Chondrocyte (in vitro differentiated cells): Measurements from ENCODE around the gene ACVR1. TPM values are rescaled to one million over a fixed set of nuclear protein-coding genes. Genes with fewer than 3 reads are reported as not detected.
A peak's percentile ranks its signal among the peaks of the same experiment; 100 is the strongest.

Source experiments
- DNase-seq: peaks from one replicate; pipeline ENCODE4 v3.0.0; 2021; ENCODE audit warnings: mixed read lengths, low spot score
- H3K27ac Mint-ChIP-seq: one replicate; pipeline ENCODE4 v1.8.0; 2021; ENCODE audit warnings: mild to moderate bottlenecking, moderate library complexity, mixed read lengths; ENCODE audit not compliant: unreplicated experiment
- H3K27me3 Mint-ChIP-seq: 2 replicates; pipeline ENCODE4 v1.8.0; 2021; ENCODE audit warnings: low read depth, mixed read lengths
- H3K36me3 Mint-ChIP-seq: 2 replicates; pipeline ENCODE4 v1.8.0; 2021; ENCODE audit warnings: low read depth, mixed read lengths
- H3K4me1 Mint-ChIP-seq: 2 replicates; pipeline ENCODE4 v1.8.0; 2021; ENCODE audit warnings: low read depth, mild to moderate bottlenecking, mixed read lengths
- H3K4me3 Mint-ChIP-seq: one replicate; pipeline ENCODE4 v1.8.0; 2021; ENCODE audit warnings: mild to moderate bottlenecking, moderate library complexity, mixed read lengths; ENCODE audit not compliant: unreplicated experiment
- H3K9me3 Mint-ChIP-seq: 2 replicates; pipeline ENCODE4 v1.8.0; 2021; ENCODE audit warnings: low read depth, mixed read lengths
- total RNA-seq: library from RNA; stranded (reverse); gene quantifications from 3 replicates; pipeline ENCODE4 v1.2.1, GENCODE V29; 2021
- TF ChIP-seq, protein P1 (sequence below): fragments of 200-600 bp; sonication (generic); IDR thresholded peaks from 2 replicates; pipeline ENCODE4 v1.5.0; 2021; ENCODE audit warnings: antibody characterized with exemption, mild to moderate bottlenecking, moderate library complexity

Gene ACVR1
- total RNA-seq, 1 donor from 2014 or later: 81.7 TPM

DNA sequence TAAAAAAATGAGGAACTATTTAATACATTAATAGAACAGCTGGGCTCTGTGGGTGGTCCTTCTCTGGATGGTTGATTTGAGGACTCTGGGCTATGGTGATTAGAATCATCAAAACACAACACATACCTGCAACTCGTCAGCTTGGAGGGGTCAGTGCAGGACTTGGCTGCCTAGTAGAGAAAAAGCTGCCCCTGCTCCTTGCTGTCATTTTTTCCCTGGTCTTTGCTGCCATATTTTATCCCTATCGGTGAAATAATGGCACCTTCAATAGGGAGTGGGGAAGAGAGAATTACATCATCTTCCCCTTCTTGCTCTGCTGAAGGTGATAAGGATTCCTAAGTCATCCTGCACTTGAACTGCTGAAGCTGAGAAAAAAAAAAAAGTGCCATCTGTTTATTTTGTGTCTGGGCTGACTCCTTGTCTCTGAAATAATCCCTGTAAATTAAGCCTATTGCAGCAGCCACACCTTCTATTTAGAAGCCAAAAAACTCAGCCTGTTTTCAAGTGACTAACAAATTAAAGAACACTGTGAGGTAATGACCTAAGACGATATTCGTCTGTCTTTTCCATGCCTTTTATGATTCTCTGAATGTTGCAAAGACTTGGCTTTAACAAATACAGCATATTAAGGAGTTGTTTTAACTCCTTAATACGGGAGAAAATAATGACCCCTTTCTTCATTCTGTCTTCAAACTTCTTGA lies 89.3 kb downstream of the ACVR1 start:
- peak overlapping the region; percentile 34 for H3K27ac Mint-ChIP-seq
- H3K36me3 Mint-ChIP-seq: peaks cover 4% of the 10 kb centered on the region
- no peak overlapping the region for H3K4me3 Mint-ChIP-seq
- H3K27me3 Mint-ChIP-seq: no peaks in the 10 kb centered on the region
- no peak for DNase-seq
- peaks cover 80% of the 10 kb centered on the region for H3K4me1 Mint-ChIP-seq
- TF ChIP-seq, protein P1, sequence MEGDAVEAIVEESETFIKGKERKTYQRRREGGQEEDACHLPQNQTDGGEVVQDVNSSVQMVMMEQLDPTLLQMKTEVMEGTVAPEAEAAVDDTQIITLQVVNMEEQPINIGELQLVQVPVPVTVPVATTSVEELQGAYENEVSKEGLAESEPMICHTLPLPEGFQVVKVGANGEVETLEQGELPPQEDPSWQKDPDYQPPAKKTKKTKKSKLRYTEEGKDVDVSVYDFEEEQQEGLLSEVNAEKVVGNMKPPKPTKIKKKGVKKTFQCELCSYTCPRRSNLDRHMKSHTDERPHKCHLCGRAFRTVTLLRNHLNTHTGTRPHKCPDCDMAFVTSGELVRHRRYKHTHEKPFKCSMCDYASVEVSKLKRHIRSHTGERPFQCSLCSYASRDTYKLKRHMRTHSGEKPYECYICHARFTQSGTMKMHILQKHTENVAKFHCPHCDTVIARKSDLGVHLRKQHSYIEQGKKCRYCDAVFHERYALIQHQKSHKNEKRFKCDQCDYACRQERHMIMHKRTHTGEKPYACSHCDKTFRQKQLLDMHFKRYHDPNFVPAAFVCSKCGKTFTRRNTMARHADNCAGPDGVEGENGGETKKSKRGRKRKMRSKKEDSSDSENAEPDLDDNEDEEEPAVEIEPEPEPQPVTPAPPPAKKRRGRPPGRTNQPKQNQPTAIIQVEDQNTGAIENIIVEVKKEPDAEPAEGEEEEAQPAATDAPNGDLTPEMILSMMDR: no peak
- no peaks in the 10 kb centered on the region for H3K9me3 Mint-ChIP-seq

DNA sequence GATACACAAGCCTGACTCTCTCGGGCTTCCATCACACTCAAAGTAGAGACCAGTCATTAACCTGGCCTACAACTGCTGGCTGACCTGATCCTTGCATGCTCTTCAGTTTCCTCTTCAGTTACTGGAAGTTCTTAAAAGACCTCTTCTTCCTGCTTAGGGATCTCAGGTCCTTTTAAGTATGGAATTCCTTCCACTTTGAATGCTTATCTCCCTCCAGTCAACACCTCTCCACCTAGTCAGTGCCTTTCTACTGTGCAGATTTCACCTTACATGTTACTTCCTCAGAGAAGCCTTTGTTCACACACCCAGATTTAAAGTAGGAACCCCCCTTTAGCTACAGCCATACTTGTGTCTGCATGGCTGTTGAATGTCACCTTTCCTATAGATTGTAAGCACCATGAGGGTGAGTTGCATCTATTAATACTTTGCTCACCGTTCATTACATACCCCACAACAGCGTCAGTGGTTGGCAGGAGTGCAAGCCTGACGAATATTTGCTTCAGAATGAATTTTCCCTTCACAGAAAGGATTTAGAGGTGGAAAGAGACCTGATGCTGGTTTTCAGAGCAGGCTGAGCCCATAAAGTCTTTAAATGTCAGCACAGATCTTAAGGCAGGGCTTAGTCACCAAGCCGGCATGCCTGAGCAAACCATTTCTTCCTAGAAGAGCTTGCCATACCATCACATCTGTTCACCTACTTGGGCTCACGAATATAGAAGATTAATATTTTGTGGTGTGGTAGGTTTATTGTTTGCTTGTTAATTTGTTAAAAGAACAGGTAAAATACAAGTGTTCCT lies 90.1 kb downstream of the ACVR1 start:
- Mint-ChIP-seq H3K36me3 (peaks cover 4% of the 10 kb centered on the region), H3K27me3 (no peaks in the 10 kb centered on the region), H3K9me3 (no peaks in the 10 kb centered on the region), H3K27ac (peak overlapping the region; percentile 55), H3K4me1 (peaks cover 88% of the 10 kb centered on the region), H3K4me3 (no peak overlapping the region)
- DNase-seq: no peak
- TF ChIP-seq, protein P1: no peak

DNA sequence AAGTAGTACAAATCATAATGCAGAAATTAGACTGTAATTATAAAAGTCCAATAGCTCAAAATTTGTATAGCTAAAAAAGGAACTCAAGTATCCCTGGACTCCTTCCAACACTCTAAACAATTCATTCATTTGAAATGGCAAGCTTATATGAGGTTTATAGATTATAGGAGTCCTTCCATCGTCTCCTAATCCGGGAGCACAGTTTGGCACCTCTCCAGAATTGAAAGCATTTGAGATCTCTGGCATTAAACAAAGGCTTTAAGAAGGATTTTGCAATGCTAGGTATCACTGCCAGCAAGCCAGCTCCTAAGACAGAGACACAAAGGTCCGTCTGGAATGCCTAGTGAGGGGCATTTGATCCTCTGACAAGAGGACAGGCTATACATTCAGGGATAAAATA lies 90.9 kb downstream of the ACVR1 start:
- Mint-ChIP-seq H3K9me3 (no peaks in the 10 kb centered on the region), H3K27ac (peak overlapping the region; percentile 59), H3K4me3 (no peak overlapping the region), H3K27me3 (no peaks in the 10 kb centered on the region), H3K36me3 (peaks cover 7% of the 10 kb centered on the region), H3K4me1 (peaks cover 92% of the 10 kb centered on the region)
- TF ChIP-seq, protein P1: no peak
- DNase-seq: no peak

DNA sequence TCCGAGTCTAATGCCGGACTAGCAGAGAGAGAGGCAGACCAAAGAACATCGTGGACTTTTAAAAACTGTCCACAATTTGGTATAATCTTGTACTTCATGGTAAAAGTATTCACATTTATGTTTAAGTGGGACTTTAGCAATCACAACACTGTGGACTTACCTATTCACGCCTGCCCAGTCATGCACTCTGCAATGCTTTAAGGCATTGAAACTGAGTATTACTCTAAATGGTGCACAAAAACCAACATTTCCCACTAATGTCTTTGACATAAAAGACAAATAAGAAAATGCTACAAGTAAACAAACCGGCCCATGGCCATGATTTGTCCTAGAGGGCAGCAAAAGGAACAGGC lies 91.3 kb downstream of the ACVR1 start:
- no peak for DNase-seq
- H3K27me3 Mint-ChIP-seq: no peaks in the 10 kb centered on the region
- TF ChIP-seq, protein P1: peak; percentile 41
- no peaks in the 10 kb centered on the region for H3K9me3 Mint-ChIP-seq
- H3K27ac Mint-ChIP-seq: peak overlapping the region; percentile 93
- peaks cover 9% of the 10 kb centered on the region for H3K36me3 Mint-ChIP-seq
- H3K4me3 Mint-ChIP-seq: peak overlapping the region; percentile 53
- peaks cover 90% of the 10 kb centered on the region for H3K4me1 Mint-ChIP-seq

DNA sequence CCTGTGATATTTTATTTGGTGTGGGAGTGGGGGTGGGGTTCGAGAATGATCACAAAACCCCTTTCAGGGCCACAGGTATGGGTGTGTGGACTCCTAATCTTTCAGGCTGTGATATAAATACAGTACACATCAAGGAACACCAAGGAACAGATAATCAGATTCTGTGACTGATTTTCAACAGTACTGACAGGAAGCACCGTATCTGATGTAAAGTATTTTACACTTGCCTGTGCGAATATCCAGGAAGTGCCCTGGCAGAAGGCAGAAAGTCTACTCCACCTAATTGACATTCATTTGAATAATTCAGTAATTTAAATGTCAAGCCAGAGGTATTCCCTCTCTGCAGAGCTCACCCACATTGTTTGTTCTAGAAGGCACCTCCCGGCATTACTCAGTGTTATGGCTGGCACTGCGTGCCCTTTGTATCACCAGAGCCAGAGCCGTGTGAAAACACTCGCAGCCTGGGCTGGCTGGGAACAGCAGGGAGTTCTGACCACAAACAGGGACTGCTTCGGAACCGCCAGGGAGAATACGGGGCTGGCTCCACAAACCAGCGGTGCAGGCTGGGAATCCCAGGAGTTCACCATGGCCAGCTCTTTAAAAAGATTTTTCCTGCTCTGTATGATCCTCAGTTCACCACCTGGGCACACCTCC lies 91.8 kb downstream of the ACVR1 start:
- peak; percentile 93 for DNase-seq
- Mint-ChIP-seq H3K27ac (peak overlapping the region; percentile 93), H3K9me3 (no peaks in the 10 kb centered on the region), H3K4me3 (peak overlapping the region; percentile 53), H3K4me1 (peaks cover 85% of the 10 kb centered on the region), H3K36me3 (peaks cover 13% of the 10 kb centered on the region), H3K27me3 (no peaks in the 10 kb centered on the region)
- TF ChIP-seq, protein P1: no peak
